ENCODE results near the gene PHB1. TPM values are rescaled to one million over a fixed set of nuclear protein-coding genes. Genes with fewer than 3 reads are reported as not detected.

Gene PHB1
- total RNA-seq, 4 donors from 2014 or later, result 83.5 to 114 (median 90.4) TPM

GRCh38 chr17:49359990-49360795, 54.5 kb downstream of the PHB1 start:
- H3K36me3 ChIP-seq, result no peaks in the 10 kb centered on the region
- TF ChIP-seq POLR2A (IDR thresholded peaks at IDR 0.05) (no peak), EP300 (IDR thresholded peaks at IDR 0.05) (no peak)
- TF ChIP-seq, protein P1, sequence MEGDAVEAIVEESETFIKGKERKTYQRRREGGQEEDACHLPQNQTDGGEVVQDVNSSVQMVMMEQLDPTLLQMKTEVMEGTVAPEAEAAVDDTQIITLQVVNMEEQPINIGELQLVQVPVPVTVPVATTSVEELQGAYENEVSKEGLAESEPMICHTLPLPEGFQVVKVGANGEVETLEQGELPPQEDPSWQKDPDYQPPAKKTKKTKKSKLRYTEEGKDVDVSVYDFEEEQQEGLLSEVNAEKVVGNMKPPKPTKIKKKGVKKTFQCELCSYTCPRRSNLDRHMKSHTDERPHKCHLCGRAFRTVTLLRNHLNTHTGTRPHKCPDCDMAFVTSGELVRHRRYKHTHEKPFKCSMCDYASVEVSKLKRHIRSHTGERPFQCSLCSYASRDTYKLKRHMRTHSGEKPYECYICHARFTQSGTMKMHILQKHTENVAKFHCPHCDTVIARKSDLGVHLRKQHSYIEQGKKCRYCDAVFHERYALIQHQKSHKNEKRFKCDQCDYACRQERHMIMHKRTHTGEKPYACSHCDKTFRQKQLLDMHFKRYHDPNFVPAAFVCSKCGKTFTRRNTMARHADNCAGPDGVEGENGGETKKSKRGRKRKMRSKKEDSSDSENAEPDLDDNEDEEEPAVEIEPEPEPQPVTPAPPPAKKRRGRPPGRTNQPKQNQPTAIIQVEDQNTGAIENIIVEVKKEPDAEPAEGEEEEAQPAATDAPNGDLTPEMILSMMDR (IDR thresholded peaks at IDR 0.05), result no peak
- H3K9me3 ChIP-seq, result no peaks in the 10 kb centered on the region
- no peaks in the 10 kb centered on the region for H3K27me3 ChIP-seq
- no peak for DNase-seq (ENCODE audit: low spot score in 2 of 2)
- WGBS, 2 donors, result 14 to 19% methylated on average over 8 of the region's 8 CpGs
- H3K4me1 ChIP-seq, result peaks cover 0 to 40% (median 21%) of the 10 kb centered on the region in 4 donors
- peak overlapping the region; percentile 83 to 95 (median 89) for H3K4me3 ChIP-seq
- peak overlapping the region in 3 of 4 donors; percentile 96 to 97 (median 96) for H3K27ac ChIP-seq

DNA sequence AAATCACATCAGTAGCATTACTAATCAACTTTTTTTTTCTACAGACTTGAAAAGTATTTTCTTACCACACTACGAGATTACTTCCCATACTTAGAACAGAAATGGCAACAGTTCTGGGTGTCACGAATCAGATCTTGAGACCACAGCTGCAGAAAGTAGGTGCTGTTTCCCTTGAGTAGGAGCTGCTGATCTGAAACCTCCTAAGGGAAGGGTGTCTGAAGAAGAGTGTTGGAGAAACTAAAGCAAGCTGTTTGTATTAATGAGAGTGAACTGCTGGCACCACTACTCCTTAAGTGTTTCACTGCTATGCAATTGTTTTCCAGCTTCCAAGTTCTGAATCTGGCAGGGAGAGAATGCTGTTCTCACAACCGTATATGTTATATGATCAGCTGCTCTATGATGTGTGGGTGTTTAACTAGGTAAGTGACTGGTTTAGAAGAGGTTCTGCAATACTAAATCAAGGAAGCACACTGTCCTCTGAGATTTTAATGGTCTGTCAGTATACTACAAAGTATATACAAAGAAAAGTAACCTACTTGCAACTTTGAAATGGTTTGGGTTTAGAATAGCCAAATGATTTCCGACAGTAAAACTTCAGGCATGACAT, 55.9 kb downstream of the PHB1 start:
- Histone ChIP-seq H3K4me3 (no peak overlapping the region), H3K27me3 (no peaks in the 10 kb centered on the region), H3K4me1 (peaks cover 0 to 41% (median 21%) of the 10 kb centered on the region in 4 donors), H3K9me3 (no peaks in the 10 kb centered on the region), H3K27ac (peak overlapping the region in 1 of 4 donors; percentile 27), H3K36me3 (no peaks in the 10 kb centered on the region)
- no peak for DNase-seq (ENCODE audit: low spot score in 2 of 2)
- TF ChIP-seq, protein P1 (IDR thresholded peaks at IDR 0.05), result no peak
- no peak for TF ChIP-seq EP300 (IDR thresholded peaks at IDR 0.05)
- no peak for TF ChIP-seq POLR2A (IDR thresholded peaks at IDR 0.05)
- 31 to 38% methylated on average over 4 of the region's 4 CpGs for WGBS, 2 donors

DNA sequence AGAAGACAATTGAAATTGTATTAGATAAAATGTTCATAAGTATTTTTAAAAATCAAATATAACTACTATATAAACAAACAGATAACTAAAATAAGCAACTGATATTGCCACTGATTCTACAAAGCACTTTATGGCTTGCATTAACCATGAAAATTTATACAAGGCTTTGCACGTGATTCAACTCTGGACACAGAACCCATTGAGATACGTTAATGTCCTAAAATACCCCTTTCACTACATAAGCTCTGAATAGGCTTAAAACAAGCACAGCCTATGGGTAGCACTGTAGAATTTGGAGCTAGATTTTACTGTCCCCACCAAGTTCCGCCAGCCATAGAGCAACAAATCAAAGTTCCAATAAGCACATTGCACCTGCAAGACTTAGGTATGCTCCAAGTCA, 57.2 kb downstream of the PHB1 start:
- no peak overlapping the region for H3K4me3 ChIP-seq
- 40 to 48% methylated on average over 3 of the region's 3 CpGs for WGBS, 2 donors
- H3K4me1 ChIP-seq, result peaks cover 0 to 48% (median 21%) of the 10 kb centered on the region in 4 donors
- H3K27me3 ChIP-seq, result no peaks in the 10 kb centered on the region
- DNase-seq (ENCODE audit: low spot score in 2 of 2), result no peak
- no peak overlapping the region for H3K27ac ChIP-seq
- no peaks in the 10 kb centered on the region for H3K9me3 ChIP-seq
- TF ChIP-seq, protein P1 (IDR thresholded peaks at IDR 0.05), result no peak
- H3K36me3 ChIP-seq, result no peaks in the 10 kb centered on the region

DNA sequence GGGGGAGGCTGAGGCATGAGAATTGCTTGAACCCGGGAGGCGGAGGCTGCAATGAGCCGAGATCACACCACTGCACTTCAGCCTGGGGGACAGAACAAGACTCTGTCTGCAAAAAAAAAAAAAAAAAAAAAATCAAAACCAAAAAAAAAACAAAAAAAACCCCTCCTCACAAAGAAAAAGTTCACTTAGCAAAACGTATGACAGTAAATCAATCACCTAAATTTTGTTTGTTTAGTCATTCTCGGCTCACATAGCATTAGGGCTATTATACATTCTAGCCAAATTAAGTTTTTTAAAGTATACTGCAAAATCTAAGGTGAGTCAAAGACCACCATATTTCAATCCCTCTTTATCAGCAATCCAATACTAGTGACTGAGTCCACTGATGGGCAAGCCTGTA, 58.4 kb downstream of the PHB1 start:
- Histone ChIP-seq H3K9me3 (no peaks in the 10 kb centered on the region), H3K4me3 (no peak overlapping the region), H3K27ac (no peak overlapping the region), H3K27me3 (no peaks in the 10 kb centered on the region), H3K36me3 (no peaks in the 10 kb centered on the region), H3K4me1 (peaks cover 0 to 48% (median 21%) of the 10 kb centered on the region in 4 donors)
- DNase-seq (ENCODE audit: low spot score in 2 of 2), result no peak
- no peak for TF ChIP-seq EP300 (IDR thresholded peaks at IDR 0.05)
- TF ChIP-seq, protein P1 (IDR thresholded peaks at IDR 0.05), result no peak
- WGBS, 2 donors, result 88 to 90% methylated on average over 5 of the region's 5 CpGs

Small RNAs within 50 kb of the gene (small RNA-seq; reads per million reads assigned to genes)
- gene RF00019, result not detected

Other genes with a start within 250 kb of the PHB1 start
- 1 to 10 TPM in 1 of 4 donors, not detected in 3; 1.2 TPM for gene GNGT2, start 204.3 kb downstream of the PHB1 start, total RNA-seq
- 10 to 100 TPM in 3 of 4 donors, 1 to 10 TPM in 1; 9.6 to 14.4 (median 12.0) TPM for gene ABI3, start 204.2 kb downstream of the PHB1 start, total RNA-seq
- gene PHOSPHO1, start 184.1 kb downstream of the PHB1 start, total RNA-seq, result 1 to 10 TPM in 1 of 4 donors, under 1 TPM in 2, not detected in 1; 0.21 to 1.3 (median 0.98) TPM
- gene ZNF652, start 52.6 kb downstream of the PHB1 start, total RNA-seq, result 10 to 100 TPM; 35.7 to 58.6 (median 43.9) TPM
- gene NGFR, start 80.4 kb upstream of the PHB1 start, total RNA-seq, result 100 to 1,000 TPM; 205 to 279 (median 238) TPM
- 10 to 100 TPM in 2 of 4 donors, 1 to 10 TPM in 2; 5.4 to 21.9 (median 11.4) TPM for gene NXPH3, start 161.0 kb upstream of the PHB1 start, total RNA-seq

Measured in tibial nerve (tissue), 4 donors.